Endodermal cell (in vitro differentiated cells): ENCODE measurements around the gene ZC3H4. TPM values are rescaled to one million over a fixed set of nuclear protein-coding genes. Genes with fewer than 3 reads are reported as not detected.
A peak's percentile ranks its signal among the peaks of the same experiment; 100 is the strongest.

Experiments used
- DNase-seq: peaks from one replicate; pipeline ENCODE4 v3.0.0-alpha.2; 2017
- H3K27ac ChIP-seq: 2 replicates; pipeline ENCODE4 v1.5.1; 2013; ENCODE audit warnings: mild to moderate bottlenecking, low read depth, low read length, moderate library complexity
- H3K27me3 ChIP-seq: 2 replicates; pipeline ENCODE4 v1.6.1; 2013; ENCODE audit warnings: mild to moderate bottlenecking, low read length, moderate library complexity; ENCODE audit not compliant: insufficient read depth, control insufficient read depth, poor library complexity, severe bottlenecking
- H3K36me3 ChIP-seq: 2 replicates; pipeline ENCODE4 v1.7.0; 2013; ENCODE audit warnings: mild to moderate bottlenecking, low read length, moderate library complexity; ENCODE audit not compliant: control insufficient read depth, insufficient read depth
- H3K4me1 ChIP-seq: one replicate; pipeline ENCODE4 v1.7.0; 2013; ENCODE audit warnings: low read length; ENCODE audit not compliant: control insufficient read depth, insufficient read depth
- H3K4me3 ChIP-seq: 2 replicates; pipeline ENCODE4 v1.5.1; 2013; ENCODE audit warnings: mild to moderate bottlenecking, low read length, moderate library complexity
- H3K9ac ChIP-seq: 2 replicates; pipeline ENCODE4 v1.6.1; 2013; ENCODE audit warnings: mild to moderate bottlenecking, low read length, moderate library complexity; ENCODE audit not compliant: poor library complexity, severe bottlenecking; ENCODE audit errors: extremely low read depth
- H3K9me3 ChIP-seq: 2 replicates; pipeline ENCODE4 v1.6.1; 2013; ENCODE audit warnings: mild to moderate bottlenecking, low read length, moderate library complexity; ENCODE audit not compliant: control insufficient read depth
- H3K27ac Mint-ChIP-seq: 2 replicates; pipeline ENCODE4 v1.8.0; 2020; ENCODE audit warnings: mixed read lengths
- H3K27me3 Mint-ChIP-seq: 2 replicates; pipeline ENCODE4 v1.8.0; 2021; ENCODE audit warnings: mild to moderate bottlenecking, mixed read lengths; ENCODE audit not compliant: insufficient read depth
- H3K36me3 Mint-ChIP-seq: 2 replicates; pipeline ENCODE4 v1.8.0; 2020; ENCODE audit warnings: low read depth, mixed read lengths
- H3K4me1 Mint-ChIP-seq: 2 replicates; pipeline ENCODE4 v1.8.0; 2020; ENCODE audit warnings: mixed read lengths
- H3K4me3 Mint-ChIP-seq: 2 replicates; pipeline ENCODE4 v1.8.0; 2020; ENCODE audit warnings: mild to moderate bottlenecking, moderate library complexity, mixed read lengths
- H3K9me3 Mint-ChIP-seq: 2 replicates; pipeline ENCODE4 v1.8.0; 2020; ENCODE audit warnings: mild to moderate bottlenecking, mixed read lengths
- WGBS, 2 experiments: methylation state at CpG; one replicate each; pipeline versions ENCODE4 v1.1.5 to v1.1.7; 2013; ENCODE audit warnings: missing lambda C conversion rate in 2 of 2, mixed read lengths in 1 of 2; ENCODE audit not compliant: insufficient coverage in 1 of 2, insufficient read length in 1 of 2; 5-methylcytosine and 5-hydroxymethylcytosine counted together
- total RNA-seq, 2 donors: library from RNA; stranded (reverse); fragmentation: NEBNext Ultra II Directional in 1 of 2; extraction: Animal tissue kit (Norgen Biotek cat#: 25700) in 1 of 2; gene quantifications; 2 replicates in 1 of 2; 3 replicates in 1 of 2; pipeline ENCODE4 v1.2.1, GENCODE V29; 2021
- TF ChIP-seq, protein P1 (sequence below): fragments of 200-600 bp; sonication (generic); conservative IDR thresholded peaks from 2 replicates; pipeline ENCODE4 v1.5.0; 2021; ENCODE audit warnings: antibody characterized with exemption, mild to moderate bottlenecking

The ZC3H4 gene
- total RNA-seq, 2 donors from 2014 or later: 64.9 to 82.5 TPM

DNA sequence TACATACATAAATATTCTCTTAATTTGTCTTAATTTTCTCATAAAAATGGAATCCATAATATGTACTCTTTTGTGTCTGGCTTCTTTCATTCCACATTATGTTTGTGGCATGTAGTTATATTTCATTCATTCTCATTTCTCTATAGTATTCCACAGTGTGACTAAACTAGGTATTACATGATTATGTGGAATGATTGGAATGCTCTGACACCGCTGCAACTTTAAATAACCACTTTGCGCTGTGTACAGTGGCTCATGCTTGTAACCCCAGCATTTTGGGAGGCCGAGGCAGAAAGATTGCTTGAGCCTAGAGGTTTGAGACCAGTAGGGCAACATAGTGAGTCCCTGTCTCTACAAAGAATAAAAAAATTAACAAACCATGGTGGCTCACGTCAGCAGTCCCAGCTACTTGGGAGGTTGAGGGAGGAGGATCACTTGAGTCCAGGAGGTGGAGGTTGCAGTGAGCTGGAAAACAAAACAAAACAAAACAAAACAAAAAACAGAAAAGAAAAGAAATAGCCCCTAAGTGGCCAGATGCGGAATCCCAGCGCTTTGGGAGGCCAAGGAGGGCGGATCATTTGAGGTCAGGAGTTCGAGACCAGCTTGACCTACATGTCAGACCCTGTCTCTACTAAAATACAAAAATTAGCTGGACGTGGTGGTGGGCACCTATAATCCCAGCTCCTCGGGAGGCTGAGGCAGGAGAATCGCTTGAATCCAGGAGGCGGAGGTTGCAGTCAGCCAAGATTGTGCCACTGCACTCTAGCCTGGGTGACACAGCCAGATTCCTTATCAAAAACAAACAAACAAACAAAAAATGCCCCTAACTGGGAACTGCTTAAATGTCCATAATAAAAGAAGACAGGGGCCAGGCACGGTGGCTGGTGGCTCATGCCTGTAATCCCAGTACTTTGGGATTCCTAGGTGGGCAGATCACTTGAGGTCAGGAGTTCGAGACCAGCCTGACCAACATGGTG is 9.1 kb upstream of the ZC3H4 start:
- Mint-ChIP-seq H3K9me3 (no peaks in the 10 kb centered on the region), H3K36me3 (no peaks in the 10 kb centered on the region), H3K4me3 (no peak overlapping the region), H3K27me3 (no peaks in the 10 kb centered on the region), H3K27ac (no peak overlapping the region), H3K4me1 (no peaks in the 10 kb centered on the region)
- H3K9me3 ChIP-seq: no peaks in the 10 kb centered on the region
- no peak overlapping the region for H3K4me3 ChIP-seq
- no peak for DNase-seq
- TF ChIP-seq, protein P1, sequence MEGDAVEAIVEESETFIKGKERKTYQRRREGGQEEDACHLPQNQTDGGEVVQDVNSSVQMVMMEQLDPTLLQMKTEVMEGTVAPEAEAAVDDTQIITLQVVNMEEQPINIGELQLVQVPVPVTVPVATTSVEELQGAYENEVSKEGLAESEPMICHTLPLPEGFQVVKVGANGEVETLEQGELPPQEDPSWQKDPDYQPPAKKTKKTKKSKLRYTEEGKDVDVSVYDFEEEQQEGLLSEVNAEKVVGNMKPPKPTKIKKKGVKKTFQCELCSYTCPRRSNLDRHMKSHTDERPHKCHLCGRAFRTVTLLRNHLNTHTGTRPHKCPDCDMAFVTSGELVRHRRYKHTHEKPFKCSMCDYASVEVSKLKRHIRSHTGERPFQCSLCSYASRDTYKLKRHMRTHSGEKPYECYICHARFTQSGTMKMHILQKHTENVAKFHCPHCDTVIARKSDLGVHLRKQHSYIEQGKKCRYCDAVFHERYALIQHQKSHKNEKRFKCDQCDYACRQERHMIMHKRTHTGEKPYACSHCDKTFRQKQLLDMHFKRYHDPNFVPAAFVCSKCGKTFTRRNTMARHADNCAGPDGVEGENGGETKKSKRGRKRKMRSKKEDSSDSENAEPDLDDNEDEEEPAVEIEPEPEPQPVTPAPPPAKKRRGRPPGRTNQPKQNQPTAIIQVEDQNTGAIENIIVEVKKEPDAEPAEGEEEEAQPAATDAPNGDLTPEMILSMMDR: no peak
- no peak overlapping the region for H3K9ac ChIP-seq
- no peaks in the 10 kb centered on the region for H3K36me3 ChIP-seq
- H3K27ac ChIP-seq: no peak overlapping the region
- H3K27me3 ChIP-seq: no peaks in the 10 kb centered on the region
- WGBS, 2 experiments: 88 to 90% methylated on average over 13 of the region's 14 CpGs
- H3K4me1 ChIP-seq: no peaks in the 10 kb centered on the region

DNA sequence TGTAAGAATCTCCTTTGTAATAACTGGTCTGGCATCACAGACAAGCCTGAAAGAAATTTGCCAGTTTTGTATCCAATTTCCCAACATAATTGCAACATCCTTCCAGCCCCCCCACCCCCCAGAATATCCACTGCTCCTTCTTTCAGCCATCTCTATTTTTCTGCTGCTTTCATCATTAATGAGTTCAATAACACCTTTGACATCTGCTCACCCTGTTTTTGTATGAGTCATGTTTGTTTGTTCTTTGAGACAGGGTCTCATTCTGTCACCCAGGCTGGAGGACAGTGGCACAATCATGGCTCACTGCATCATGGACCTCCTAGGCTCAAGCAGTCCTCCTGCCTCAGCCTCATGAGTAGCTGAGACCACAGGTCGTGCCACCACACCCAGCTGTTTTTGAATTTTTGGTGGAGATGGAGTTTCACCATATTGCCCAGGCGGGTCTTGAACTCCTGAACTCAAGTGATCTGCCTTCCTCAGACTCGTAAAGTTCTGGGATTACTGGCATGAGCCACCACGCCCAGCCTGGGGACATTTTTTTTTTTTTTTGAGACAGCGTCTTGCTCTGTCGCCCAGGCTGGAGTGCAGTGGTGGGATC is 7.0 kb upstream of the ZC3H4 start:
- Histone ChIP-seq H3K9ac (no peak overlapping the region), H3K9me3 (no peaks in the 10 kb centered on the region), H3K36me3 (no peaks in the 10 kb centered on the region), H3K27me3 (no peaks in the 10 kb centered on the region), H3K4me3 (no peak overlapping the region), H3K4me1 (no peaks in the 10 kb centered on the region), H3K27ac (no peak overlapping the region)
- TF ChIP-seq, protein P1: no peak
- no peak for DNase-seq
- Mint-ChIP-seq H3K4me1 (no peaks in the 10 kb centered on the region), H3K27me3 (no peaks in the 10 kb centered on the region), H3K36me3 (no peaks in the 10 kb centered on the region), H3K9me3 (no peaks in the 10 kb centered on the region), H3K27ac (no peak overlapping the region), H3K4me3 (no peak overlapping the region)
- WGBS, 2 experiments: 95% methylated on average over 2 to 6 of the region's 6 CpGs

DNA sequence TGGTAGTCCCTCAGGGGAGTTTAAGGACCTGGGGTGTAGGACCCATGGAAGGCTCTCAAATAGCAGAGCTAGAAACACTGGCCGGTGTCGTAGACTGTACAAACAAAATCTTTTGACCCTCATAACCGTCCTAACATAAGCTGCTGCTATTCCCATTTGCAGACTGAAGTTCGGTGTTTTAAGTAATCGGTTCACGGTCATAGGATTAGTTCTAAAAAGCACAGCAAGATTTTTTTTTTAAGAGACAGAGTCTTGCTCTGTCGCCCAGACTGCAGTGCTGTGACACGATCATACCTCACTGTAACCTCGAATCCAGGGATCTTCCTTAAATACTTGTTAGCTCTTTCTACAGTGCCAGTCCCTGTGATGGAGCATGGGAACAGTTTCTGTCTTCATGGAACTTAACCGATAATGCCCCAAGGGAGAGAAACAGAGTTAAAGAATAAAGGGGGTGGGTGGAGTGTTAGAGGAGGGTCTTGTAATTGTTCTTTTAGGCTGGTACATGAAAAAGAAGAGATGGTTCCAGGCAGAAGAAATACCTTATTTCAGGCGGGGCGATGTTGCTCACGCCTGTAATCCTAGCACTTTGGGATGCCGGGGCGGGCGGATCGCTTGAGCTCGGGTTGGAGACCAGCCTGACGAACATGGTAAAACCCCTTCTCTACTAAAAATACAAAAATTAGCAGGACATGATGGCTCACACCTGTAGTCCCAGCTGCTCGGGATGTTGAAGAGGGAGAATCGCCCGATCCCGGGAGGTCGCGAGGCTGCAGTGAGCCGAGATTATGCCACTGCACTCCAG is 475 bp upstream of the ZC3H4 start:
- 83% methylated on average over 21 to 26 of the region's 26 CpGs for WGBS, 2 experiments
- peaks cover 2% of the 10 kb centered on the region for H3K4me1 ChIP-seq
- peak; percentile 47 for DNase-seq
- H3K9me3 ChIP-seq: no peaks in the 10 kb centered on the region
- Mint-ChIP-seq H3K27me3 (no peaks in the 10 kb centered on the region), H3K4me3 (peak overlapping the region; percentile 91), H3K4me1 (peaks cover 16% of the 10 kb centered on the region), H3K9me3 (no peaks in the 10 kb centered on the region), H3K36me3 (peaks cover 15% of the 10 kb centered on the region), H3K27ac (peak overlapping the region; percentile 99)
- H3K4me3 ChIP-seq: peak overlapping the region; percentile 92
- TF ChIP-seq, protein P1: no peak
- no peak overlapping the region for H3K27ac ChIP-seq
- H3K27me3 ChIP-seq: no peaks in the 10 kb centered on the region
- H3K36me3 ChIP-seq: peaks cover 17% of the 10 kb centered on the region
- H3K9ac ChIP-seq: peak overlapping the region; percentile 98
